SHP77 treated with DMSO at 0.1 percent for 48 hours (cell line): ENCODE data around the gene STUM.

Source experiments
- DNase-seq: peaks from one replicate; lab custom pipeline; 2025; lab: John Stamatoyannopoulos, UW

Gene STUM

GRCh38 chr1:226533220-226533619 lies 15.3 kb upstream of the STUM start:
- DNase-seq = no peak

GRCh38 chr1:226534098-226534497 lies 14.5 kb upstream of the STUM start:
- DNase-seq = no peak

GRCh38 chr1:226534645-226535044 lies 13.9 kb upstream of the STUM start:
- DNase-seq = no peak

GRCh38 chr1:226535666-226536065 lies 12.9 kb upstream of the STUM start:
- DNase-seq = no peak

GRCh38 chr1:226541231-226541630 lies 7.3 kb upstream of the STUM start:
- DNase-seq = no peak

GRCh38 chr1:226541631-226542622 lies 6.6 kb upstream of the STUM start:
- DNase-seq = peak; percentile 63

GRCh38 chr1:226542623-226543103 lies 5.9 kb upstream of the STUM start:
- peak; percentile 95 for DNase-seq

GRCh38 chr1:226545836-226546596 lies 2.5 kb upstream of the STUM start:
- no peak for DNase-seq

- no peak for DNase-seq
These were observed 1.6 kb upstream of the STUM start for GRCh38 chr1:226546926-226547325.

GRCh38 chr1:226547754-226548191 lies 791 bp upstream of the STUM start:
- DNase-seq = peak; percentile 89

GRCh38 chr1:226549094-226549936 lies 751 bp downstream of the STUM start:
- DNase-seq = no peak

- no peak for DNase-seq
These were observed 1.5 kb downstream of the STUM start for GRCh38 chr1:226549937-226550671.

- DNase-seq = no peak
These were observed 2.1 kb downstream of the STUM start for GRCh38 chr1:226550672-226551041.

GRCh38 chr1:226551299-226551698 lies 2.7 kb downstream of the STUM start:
- peak; percentile 35 for DNase-seq

GRCh38 chr1:226552061-226552460 lies 3.5 kb downstream of the STUM start:
- DNase-seq = no peak

- no peak for DNase-seq
These were observed 4.8 kb downstream of the STUM start for GRCh38 chr1:226553266-226553923.

GRCh38 chr1:226553924-226554282 lies 5.3 kb downstream of the STUM start:
- DNase-seq = no peak

- DNase-seq = no peak
These were observed 6.5 kb downstream of the STUM start for GRCh38 chr1:226555092-226555491.

GRCh38 chr1:226557424-226557823 lies 8.9 kb downstream of the STUM start:
- no peak for DNase-seq

GRCh38 chr1:226558036-226558650 lies 9.6 kb downstream of the STUM start:
- DNase-seq = no peak
